Activated B cell treated with CpG ODN at 0.5 μM for 24 hours (primary cell): Measurements from ENCODE around the gene TEX264. TPM values are rescaled to one million over a fixed set of nuclear protein-coding genes. Genes with fewer than 3 reads are reported as not detected.

ENCODE experiments used
- ATAC-seq: fragments of 200-7000 bp; cut with Tn5 transposase; one replicate; pipeline ENCODE4 v1.10.0; 2021; ENCODE audit warnings: low read depth, mild to moderate bottlenecking, moderate library complexity
- CTCF ChIA-PET: fragments of 350-600 bp; sonication (Branson Sonifier 250); formaldehyde crosslinking; loops from one replicate; lab custom pipeline; 2021; ENCODE audit warnings: antibody characterized with exemption; lab: Charles Lee
- POLR2A ChIA-PET: fragments of 350-600 bp; sonication (Branson Sonifier 250); formaldehyde crosslinking; loops from one replicate; lab custom pipeline; 2021; ENCODE audit warnings: antibody characterized with exemption; lab: Charles Lee
- DNase-seq: peaks from one replicate; pipeline ENCODE4 v3.0.0; 2022
- H3K27ac Mint-ChIP-seq: one replicate; pipeline ENCODE4 v1.8.0; 2020; ENCODE audit warnings: mixed read lengths
- H3K27me3 Mint-ChIP-seq: one replicate; pipeline ENCODE4 v1.8.0; 2021; ENCODE audit warnings: mixed read lengths
- H3K36me3 Mint-ChIP-seq: one replicate; pipeline ENCODE4 v1.8.0; 2021; ENCODE audit warnings: low read depth, mixed read lengths
- H3K4me1 Mint-ChIP-seq: one replicate; pipeline ENCODE4 v1.8.0; 2021; ENCODE audit warnings: mixed read lengths
- H3K4me3 Mint-ChIP-seq: one replicate; pipeline ENCODE4 v1.8.0; 2020; ENCODE audit warnings: mild to moderate bottlenecking, mixed read lengths
- H3K9me3 Mint-ChIP-seq: one replicate; pipeline ENCODE4 v1.8.0; 2020; ENCODE audit warnings: mixed read lengths
- CTCF ChIP-seq: fragments of 200-600 bp; IDR thresholded peaks from one replicate; pipeline ENCODE4 v1.8.0; 2022; ENCODE audit warnings: antibody characterized with exemption, mild to moderate bottlenecking
- intact Hi-C: fragments of 100-400 bp; cut with micrococcal nuclease; formaldehyde crosslinking; loops from one replicate; pipeline ENCODE4 v1.15.1; 2024
- total RNA-seq: library from RNA; stranded (reverse); gene quantifications from 2 replicates; pipeline ENCODE4 v1.2.3, GENCODE V29; 2022

The TEX264 gene
- total RNA-seq, 1 donor from 2014 or later: 24.4 TPM

- CTCF ChIA-PET: interaction anchor here (0.9 to 2.0 kb wide), 5 partner anchors 10 to 295 kb away, joined by 3 to 11 read pairs (median 5); partner anchors contain the start of genes DCAF1 and RBM15B
- Mint-ChIP-seq H3K27me3 (no peaks in the 10 kb centered on the region), H3K4me3 (peak overlapping the region; percentile 73), H3K27ac (peak overlapping the region; percentile 92), H3K4me1 (peaks cover 70% of the 10 kb centered on the region), H3K36me3 (peaks cover 55% of the 10 kb centered on the region), H3K9me3 (no peaks in the 10 kb centered on the region)
- no peak for DNase-seq
- POLR2A ChIA-PET: interaction anchor here (1.0 to 2.3 kb wide), 5 partner anchors 10 to 300 kb away, joined by 3 to 19 read pairs (median 5); partner anchors contain the start of genes DCAF1 and MANF
- intact Hi-C loops: no loop called here
- no peak for ATAC-seq
- no peak for TF ChIP-seq CTCF
These were observed 14.1 kb downstream of the TEX264 start for GRCh38 chr3:51684971-51685751.

GRCh38 chr3:51686056-51686455 is 15.0 kb downstream of the TEX264 start:
- Mint-ChIP-seq H3K4me3 (peak overlapping the region; percentile 73), H3K4me1 (peaks cover 61% of the 10 kb centered on the region), H3K27me3 (no peaks in the 10 kb centered on the region), H3K27ac (peak overlapping the region; percentile 92), H3K36me3 (peaks cover 61% of the 10 kb centered on the region), H3K9me3 (no peaks in the 10 kb centered on the region)
- intact Hi-C loops: loop anchor here (1.0 to 2.0 kb wide), 4 partner anchors 15 to 1117 kb away; partner anchors contain the start of genes DCAF1, HEMK1, MAPKAPK3 and TEX264
- TF ChIP-seq CTCF: no peak
- ATAC-seq: no peak
- ChIA-PET CTCF (interaction anchor here (0.8 to 2.0 kb wide), 6 partner anchors 11 to 295 kb away, joined by 3 to 11 read pairs (median 4); partner anchors contain the start of gene RBM15B), POLR2A (interaction anchor here (0.6 to 2.3 kb wide), 8 partner anchors 9 to 301 kb away, joined by 3 to 19 read pairs (median 4); partner anchors contain the start of genes ACY1, DCAF1, MANF and TEX264)
- DNase-seq: no peak

GRCh38 chr3:51686512-51687215 is 15.6 kb downstream of the TEX264 start:
- DNase-seq (peak; percentile 54), ATAC-seq (peak; percentile 86)
- ChIA-PET POLR2A (interaction anchor here (0.6 to 2.3 kb wide), 9 partner anchors 9 to 302 kb away, joined by 3 to 19 read pairs (median 3); partner anchors contain the start of genes ACY1, DCAF1, MANF and TEX264), CTCF (interaction anchor here (0.8 to 2.0 kb wide), 6 partner anchors 11 to 296 kb away, joined by 3 to 11 read pairs (median 4); partner anchors contain the start of gene RBM15B)
- H3K27me3 Mint-ChIP-seq: no peaks in the 10 kb centered on the region
- TF ChIP-seq CTCF: no peak
- H3K9me3 Mint-ChIP-seq: no peaks in the 10 kb centered on the region
- H3K4me1 Mint-ChIP-seq: peaks cover 55% of the 10 kb centered on the region
- H3K36me3 Mint-ChIP-seq: peaks cover 67% of the 10 kb centered on the region
- peak overlapping the region; percentile 73 for H3K4me3 Mint-ChIP-seq
- intact Hi-C loops: loop anchor here (1.0 to 2.0 kb wide), 4 partner anchors 15 to 1118 kb away; partner anchors contain the start of genes DCAF1, HEMK1, MAPKAPK3 and TEX264
- H3K27ac Mint-ChIP-seq: peak overlapping the region; percentile 92

- TF ChIP-seq CTCF: no peak
- peak overlapping the region; percentile 92 for H3K27ac Mint-ChIP-seq
- no peak for DNase-seq
- no peaks in the 10 kb centered on the region for H3K9me3 Mint-ChIP-seq
- peaks cover 73% of the 10 kb centered on the region for H3K36me3 Mint-ChIP-seq
- CTCF ChIA-PET: no interaction called here
- H3K4me3 Mint-ChIP-seq: no peak overlapping the region
- intact Hi-C loops: loop anchor here (2.0 kb wide), 2 partner anchors 1071 to 1119 kb away; partner anchors contain the start of genes HEMK1 and MAPKAPK3
- H3K4me1 Mint-ChIP-seq: peaks cover 45% of the 10 kb centered on the region
- H3K27me3 Mint-ChIP-seq: no peaks in the 10 kb centered on the region
- POLR2A ChIA-PET: interaction anchor here (0.9 to 2.3 kb wide), 3 partner anchors 16 to 303 kb away, joined by 3 to 15 read pairs (median 10); partner anchors contain the start of genes MANF and TEX264
- no peak for ATAC-seq
These were observed 16.6 kb downstream of the TEX264 start for GRCh38 chr3:51687431-51688205.
